Measurements from ENCODE around the gene LDLRAD3. TPM values are rescaled to one million over a fixed set of nuclear protein-coding genes. Genes with fewer than 3 reads are reported as not detected.

The LDLRAD3 gene
- polyA plus RNA-seq, 1 experiment = 7.8 TPM

- TF ChIP-seq CTCF (IDR thresholded peaks at IDR 0.05; ENCODE audit: low read depth, low read length) = no peak
- no peak overlapping the region for H3K27ac ChIP-seq (ENCODE audit: low read depth, low read length)
- no peaks in the 10 kb centered on the region for H3K9me3 ChIP-seq (ENCODE audit: control insufficient read depth, insufficient read depth, low read length)
- H3K4me3 ChIP-seq (ENCODE audit: low read depth, low read length) = no peak overlapping the region
- ChIA-PET CTCF (interaction anchor here (0.6 to 1.7 kb wide), 4 partner anchors 16 to 164 kb away, joined by 3 to 6 read pairs (median 4); no protein-coding TSS in a partner anchor), POLR2A (interaction anchor here (1.1 kb wide), 1 partner anchor 39 kb away, joined by 3 read pairs; no protein-coding TSS in a partner anchor)
- H3K27me3 ChIP-seq (ENCODE audit: control insufficient read depth, insufficient read depth, low read length) = no peaks in the 10 kb centered on the region
- no peak for DNase-seq (ENCODE audit: low read depth, low spot score)
These were observed 24.7 kb downstream of the LDLRAD3 start for GRCh38 chr11:35968386-35969088.

- Histone ChIP-seq H3K27ac (ENCODE audit: low read depth, low read length) (no peak overlapping the region), H3K27me3 (ENCODE audit: control insufficient read depth, insufficient read depth, low read length) (no peaks in the 10 kb centered on the region), H3K4me3 (ENCODE audit: low read depth, low read length) (no peak overlapping the region), H3K9me3 (ENCODE audit: control insufficient read depth, insufficient read depth, low read length) (peaks cover 2% of the 10 kb centered on the region; the same call in 1 of the 2 replicates)
- no peak for DNase-seq (ENCODE audit: low read depth, low spot score)
- no peak for TF ChIP-seq CTCF (IDR thresholded peaks at IDR 0.05; ENCODE audit: low read depth, low read length)
- CTCF ChIA-PET = interaction anchor here (0.6 to 1.7 kb wide), 3 partner anchors 16 to 147 kb away, joined by 3 to 6 read pairs (median 3); no protein-coding TSS in a partner anchor
- POLR2A ChIA-PET = interaction anchor here (1.1 kb wide), 1 partner anchor 38 kb away, joined by 3 read pairs; no protein-coding TSS in a partner anchor
These were observed 25.5 kb downstream of the LDLRAD3 start for GRCh38 chr11:35969089-35970042.

GRCh38 chr11:35970445-35970844 lies 26.6 kb downstream of the LDLRAD3 start:
- TF ChIP-seq CTCF (IDR thresholded peaks at IDR 0.05; ENCODE audit: low read depth, low read length) = no peak
- ChIA-PET CTCF (interaction anchor here (1.7 kb wide), 1 partner anchor 148 kb away, joined by 6 read pairs; no protein-coding TSS in a partner anchor), POLR2A (no interaction called here)
- DNase-seq (ENCODE audit: low read depth, low spot score) = no peak
- no peaks in the 10 kb centered on the region for H3K27me3 ChIP-seq (ENCODE audit: control insufficient read depth, insufficient read depth, low read length)
- H3K9me3 ChIP-seq (ENCODE audit: control insufficient read depth, insufficient read depth, low read length) = peaks cover 5% of the 10 kb centered on the region; the same call in 1 of the 2 replicates
- no peak overlapping the region for H3K4me3 ChIP-seq (ENCODE audit: low read depth, low read length)
- H3K27ac ChIP-seq (ENCODE audit: low read depth, low read length) = no peak overlapping the region

GRCh38 chr11:35971841-35972422 lies 28.1 kb downstream of the LDLRAD3 start:
- TF ChIP-seq CTCF (IDR thresholded peaks at IDR 0.05; ENCODE audit: low read depth, low read length) = no peak
- no peak for DNase-seq (ENCODE audit: low read depth, low spot score)
- ChIA-PET CTCF (no interaction called here), POLR2A (no interaction called here)
- Histone ChIP-seq H3K4me3 (ENCODE audit: low read depth, low read length) (no peak overlapping the region), H3K27ac (ENCODE audit: low read depth, low read length) (no peak overlapping the region), H3K9me3 (ENCODE audit: control insufficient read depth, insufficient read depth, low read length) (peaks cover 5% of the 10 kb centered on the region; the same call in 1 of the 2 replicates), H3K27me3 (ENCODE audit: control insufficient read depth, insufficient read depth, low read length) (no peaks in the 10 kb centered on the region)
